Measurements from ENCODE around the gene PTGS2. TPM values are rescaled to one million over a fixed set of nuclear protein-coding genes. Genes with fewer than 3 reads are reported as not detected.
A peak's percentile ranks its signal among the peaks of the same experiment; 100 is the strongest.

PTGS2 gene
- polyA plus RNA-seq (2013, experiment 1 of 2) = 0.41 TPM
- polyA plus RNA-seq (2013, experiment 2 of 2) = 0.31 TPM

DNA sequence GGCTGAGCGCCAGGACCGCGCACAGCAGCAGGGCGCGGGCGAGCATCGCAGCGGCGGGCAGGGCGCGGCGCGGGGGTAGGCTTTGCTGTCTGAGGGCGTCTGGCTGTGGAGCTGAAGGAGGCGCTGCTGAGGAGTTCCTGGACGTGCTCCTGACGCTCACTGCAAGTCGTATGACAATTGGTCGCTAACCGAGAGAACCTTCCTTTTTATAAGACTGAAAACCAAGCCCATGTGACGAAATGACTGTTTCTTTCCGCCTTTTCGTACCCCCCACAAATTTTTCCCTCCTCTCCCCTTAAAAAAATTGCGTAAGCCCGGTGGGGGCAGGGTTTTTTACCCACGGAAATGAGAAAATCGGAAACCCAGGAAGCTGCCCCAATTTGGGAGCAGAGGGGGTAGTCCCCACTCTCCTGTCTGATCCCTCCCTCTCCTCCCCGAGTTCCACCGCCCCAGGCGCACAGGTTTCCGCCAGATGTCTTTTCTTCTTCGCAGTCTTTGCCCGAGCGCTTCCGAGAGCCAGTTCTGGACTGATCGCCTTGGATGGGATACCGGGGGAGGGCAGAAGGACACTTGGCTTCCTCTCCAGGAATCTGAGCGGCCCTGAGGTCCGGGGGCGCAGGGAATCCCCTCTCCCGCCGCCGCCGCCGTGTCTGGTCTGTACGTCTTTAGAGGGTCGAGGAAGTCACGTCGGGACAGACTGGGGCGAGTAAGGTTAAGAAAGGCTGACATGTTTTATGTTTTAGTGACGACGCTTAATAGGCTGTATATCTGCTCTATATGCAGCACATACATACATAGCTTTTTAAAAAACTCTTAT lies at the start of gene PTGS2:
PTGS2 (minus strand) TSS at position 179 of the 817 bp plus-strand sequence; CDS start at position 46, 133 bp downstream.
- no peaks in the 10 kb centered on the region for H3K79me1 ChIP-seq (ENCODE audit: low read length)
- WGBS (ENCODE audit: extremely low coverage, insufficient coverage, low lambda C conversion rate) = no CpG with 5 or more reads among the region's 52 CpGs
- H3K27ac ChIP-seq (ENCODE audit: low read depth, low read length) = peak within 1 kb of the TSS; percentile 63
- H3K27me3 ChIP-seq (ENCODE audit: insufficient read depth, low read length, poor library complexity) = no peaks in the 10 kb centered on the region
- H2AK5ac ChIP-seq (ENCODE audit: low read length) = no peak within 1 kb of the TSS
- no peaks in the 10 kb centered on the region for H3K4me1 ChIP-seq (ENCODE audit: control insufficient read depth, low read depth, low read length)
- no peak within 1 kb of the TSS for H4K5ac ChIP-seq (ENCODE audit: low read length)
- H3K79me2 ChIP-seq (ENCODE audit: control insufficient read depth, insufficient read depth, low read length) = no peaks in the 10 kb centered on the region
- H2BK120ac ChIP-seq (ENCODE audit: low read depth, low read length) = no peak within 1 kb of the TSS
- H3K23ac ChIP-seq (ENCODE audit: low read length) = no peak within 1 kb of the TSS
- peak within 1 kb of the TSS; percentile 76 for H3K9ac ChIP-seq (ENCODE audit: low read length)
- peak within 1 kb of the TSS; percentile 87 for H3K56ac ChIP-seq (ENCODE audit: low read length)
- no peak within 1 kb of the TSS for H2BK5ac ChIP-seq (ENCODE audit: low read length)
- peak within 1 kb of the TSS; percentile 62 for H3K4me3 ChIP-seq (ENCODE audit: low read length)
- peak within 1 kb of the TSS; percentile 1 for H3K4ac ChIP-seq (ENCODE audit: low read depth, low read length)
- H3K18ac ChIP-seq (ENCODE audit: low read length) = peak within 1 kb of the TSS; percentile 86
- H2BK15ac ChIP-seq (replicated peaks; ENCODE audit: low read depth) = no peak within 1 kb of the TSS
- H4K8ac ChIP-seq (ENCODE audit: low read depth, low read length) = peak within 1 kb of the TSS; percentile 87
- H3K36me3 ChIP-seq (ENCODE audit: control insufficient read depth, insufficient read depth, low read length) = no peaks in the 10 kb centered on the region
- peak within 1 kb of the TSS; percentile 72 for H3K4me2 ChIP-seq (ENCODE audit: low read length)
- peak; percentile 96 for DNase-seq

DNA sequence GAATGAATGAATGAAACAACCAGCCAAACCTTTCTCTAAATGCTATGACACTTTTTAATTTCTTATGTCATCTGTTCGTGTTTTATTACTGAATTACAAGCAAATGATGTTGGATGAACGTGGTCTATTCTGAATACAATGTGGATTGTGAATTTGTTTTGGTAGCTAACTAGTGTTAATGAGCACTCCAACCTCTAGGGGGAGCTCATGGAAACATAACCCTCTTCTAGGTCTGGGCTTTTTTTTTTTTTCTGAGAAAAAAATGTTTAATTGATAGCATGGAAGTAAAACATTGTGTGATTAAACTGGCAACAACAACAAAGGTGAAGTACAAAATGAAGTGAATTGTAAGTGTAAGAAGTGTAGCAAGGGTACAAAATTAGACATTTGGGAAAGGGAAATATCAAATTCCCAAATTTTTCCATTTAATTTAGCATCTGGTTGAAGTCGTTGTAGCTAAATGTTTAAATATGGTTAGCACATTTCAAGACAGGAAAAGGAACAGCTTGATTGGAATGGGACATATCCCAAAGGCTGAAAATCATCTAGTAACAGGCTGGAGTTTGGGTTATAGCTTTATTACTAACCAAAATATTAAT lies 42.6 kb upstream of the PTGS2 start:
- Histone ChIP-seq H2BK120ac (ENCODE audit: low read depth, low read length) (no peak overlapping the region), H3K4me1 (ENCODE audit: control insufficient read depth, low read depth, low read length) (no peaks in the 10 kb centered on the region), H2BK5ac (ENCODE audit: low read length) (no peak overlapping the region), H3K4me2 (ENCODE audit: low read length) (no peak overlapping the region), H3K23ac (ENCODE audit: low read length) (no peak overlapping the region), H3K79me1 (ENCODE audit: low read length) (no peaks in the 10 kb centered on the region), H3K56ac (ENCODE audit: low read length) (no peak overlapping the region), H4K8ac (ENCODE audit: low read depth, low read length) (no peak overlapping the region), H3K4ac (ENCODE audit: low read depth, low read length) (no peak overlapping the region), H3K27me3 (ENCODE audit: insufficient read depth, low read length, poor library complexity) (no peaks in the 10 kb centered on the region), H3K9ac (ENCODE audit: low read length) (no peak overlapping the region), H2AK5ac (ENCODE audit: low read length) (no peak overlapping the region), H3K36me3 (ENCODE audit: control insufficient read depth, insufficient read depth, low read length) (no peaks in the 10 kb centered on the region), H3K4me3 (ENCODE audit: low read length) (no peak overlapping the region), H3K27ac (ENCODE audit: low read depth, low read length) (no peak overlapping the region), H3K18ac (ENCODE audit: low read length) (no peak overlapping the region), H4K5ac (ENCODE audit: low read length) (no peak overlapping the region), H2BK15ac (replicated peaks; ENCODE audit: low read depth) (no peak overlapping the region), H3K79me2 (ENCODE audit: control insufficient read depth, insufficient read depth, low read length) (no peaks in the 10 kb centered on the region)
- WGBS (ENCODE audit: extremely low coverage, insufficient coverage, low lambda C conversion rate) = no CpG with 5 or more reads among the region's 3 CpGs
- peak; percentile 62 for DNase-seq

DNA sequence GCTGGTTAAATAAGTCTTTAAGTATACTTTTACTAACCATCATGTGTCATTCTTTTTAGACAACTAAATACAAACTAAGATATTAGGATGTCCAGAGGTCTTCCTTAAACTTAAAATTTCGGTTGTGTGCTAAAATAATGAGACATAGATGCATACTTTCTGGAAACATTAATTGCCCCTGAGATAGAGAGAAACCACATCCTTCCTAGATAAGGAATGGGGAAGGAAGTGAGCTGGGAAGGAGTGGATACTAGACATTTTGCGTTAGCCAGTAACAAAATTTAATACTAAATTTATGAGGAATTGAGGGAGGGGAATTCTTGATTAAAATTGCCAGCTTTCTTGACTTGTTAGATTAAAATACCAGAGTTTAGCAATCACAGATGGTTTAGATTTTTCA lies 37.1 kb upstream of the PTGS2 start:
- no peak overlapping the region for H3K27ac ChIP-seq (ENCODE audit: low read depth, low read length)
- no peak overlapping the region for H3K9ac ChIP-seq (ENCODE audit: low read length)
- H3K18ac ChIP-seq (ENCODE audit: low read length) = no peak overlapping the region
- H3K79me2 ChIP-seq (ENCODE audit: control insufficient read depth, insufficient read depth, low read length) = no peaks in the 10 kb centered on the region
- no peak overlapping the region for H2BK5ac ChIP-seq (ENCODE audit: low read length)
- H3K4me1 ChIP-seq (ENCODE audit: control insufficient read depth, low read depth, low read length) = no peaks in the 10 kb centered on the region
- no peaks in the 10 kb centered on the region for H3K36me3 ChIP-seq (ENCODE audit: control insufficient read depth, insufficient read depth, low read length)
- no peaks in the 10 kb centered on the region for H3K79me1 ChIP-seq (ENCODE audit: low read length)
- H4K5ac ChIP-seq (ENCODE audit: low read length) = no peak overlapping the region
- no peak overlapping the region for H2BK15ac ChIP-seq (replicated peaks; ENCODE audit: low read depth)
- H3K4me3 ChIP-seq (ENCODE audit: low read length) = no peak overlapping the region
- no CpG with 5 or more reads among the region's 2 CpGs for WGBS (ENCODE audit: extremely low coverage, insufficient coverage, low lambda C conversion rate)
- no peak overlapping the region for H2BK120ac ChIP-seq (ENCODE audit: low read depth, low read length)
- H3K56ac ChIP-seq (ENCODE audit: low read length) = no peak overlapping the region
- no peaks in the 10 kb centered on the region for H3K27me3 ChIP-seq (ENCODE audit: insufficient read depth, low read length, poor library complexity)
- H3K4me2 ChIP-seq (ENCODE audit: low read length) = no peak overlapping the region
- H3K4ac ChIP-seq (ENCODE audit: low read depth, low read length) = no peak overlapping the region
- H4K8ac ChIP-seq (ENCODE audit: low read depth, low read length) = no peak overlapping the region
- no peak overlapping the region for H3K23ac ChIP-seq (ENCODE audit: low read length)
- no peak for DNase-seq
- H2AK5ac ChIP-seq (ENCODE audit: low read length) = no peak overlapping the region

DNA sequence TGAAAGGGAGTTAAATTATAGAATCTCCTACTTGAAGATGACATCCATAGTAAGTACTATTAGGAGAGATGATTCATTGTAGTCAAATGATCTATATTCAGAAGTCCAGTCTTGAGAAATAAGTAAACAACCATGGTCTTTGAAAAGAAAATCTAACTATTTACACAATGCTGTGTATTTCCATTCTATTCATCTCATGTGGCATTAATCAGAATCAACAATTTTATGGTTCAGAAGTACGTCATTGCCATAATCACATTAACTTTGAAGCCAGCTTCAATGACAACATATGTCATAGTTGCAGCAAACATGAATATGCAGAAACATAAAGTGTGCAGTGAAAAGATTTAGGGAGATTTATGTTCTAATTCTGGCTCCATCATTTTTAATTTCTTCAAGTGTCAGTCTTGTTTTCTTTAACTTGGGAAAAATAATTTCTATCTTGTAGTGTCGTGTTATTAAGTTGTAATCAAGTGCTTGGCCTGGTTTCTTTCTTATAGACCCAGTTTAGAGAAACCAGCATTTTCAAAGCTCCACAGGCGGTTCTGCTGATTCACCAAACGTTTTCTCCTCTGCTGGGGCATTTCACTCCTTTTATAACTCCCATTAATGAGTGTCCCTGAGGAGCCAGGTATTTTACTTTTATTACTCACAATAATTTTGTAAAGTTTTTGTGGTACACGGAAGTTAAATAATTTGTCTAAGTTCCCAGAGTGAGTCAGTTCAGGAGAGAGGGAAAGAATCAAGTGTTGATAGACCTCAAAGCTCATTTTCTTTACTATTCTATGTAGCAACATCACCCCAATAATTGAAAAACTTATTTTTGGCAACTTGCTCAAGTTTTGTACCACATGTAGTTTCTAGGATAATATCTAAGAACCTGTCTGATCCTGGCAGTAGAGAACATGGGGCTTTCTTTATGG lies 35.9 kb upstream of the PTGS2 start:
- no peak overlapping the region for H2BK15ac ChIP-seq (replicated peaks; ENCODE audit: low read depth)
- no peak overlapping the region for H4K5ac ChIP-seq (ENCODE audit: low read length)
- no peak overlapping the region for H3K4me3 ChIP-seq (ENCODE audit: low read length)
- no peak overlapping the region for H3K23ac ChIP-seq (ENCODE audit: low read length)
- H2AK5ac ChIP-seq (ENCODE audit: low read length) = no peak overlapping the region
- H3K9ac ChIP-seq (ENCODE audit: low read length) = no peak overlapping the region
- H3K4me2 ChIP-seq (ENCODE audit: low read length) = no peak overlapping the region
- no CpG with 5 or more reads among the region's 5 CpGs for WGBS (ENCODE audit: extremely low coverage, insufficient coverage, low lambda C conversion rate)
- H2BK5ac ChIP-seq (ENCODE audit: low read length) = no peak overlapping the region
- H3K4ac ChIP-seq (ENCODE audit: low read depth, low read length) = no peak overlapping the region
- H3K27ac ChIP-seq (ENCODE audit: low read depth, low read length) = no peak overlapping the region
- no peak for DNase-seq
- no peaks in the 10 kb centered on the region for H3K27me3 ChIP-seq (ENCODE audit: insufficient read depth, low read length, poor library complexity)
- H4K8ac ChIP-seq (ENCODE audit: low read depth, low read length) = no peak overlapping the region
- H3K4me1 ChIP-seq (ENCODE audit: control insufficient read depth, low read depth, low read length) = no peaks in the 10 kb centered on the region
- H3K79me1 ChIP-seq (ENCODE audit: low read length) = no peaks in the 10 kb centered on the region
- H3K56ac ChIP-seq (ENCODE audit: low read length) = no peak overlapping the region
- H3K79me2 ChIP-seq (ENCODE audit: control insufficient read depth, insufficient read depth, low read length) = no peaks in the 10 kb centered on the region
- H3K18ac ChIP-seq (ENCODE audit: low read length) = no peak overlapping the region
- no peaks in the 10 kb centered on the region for H3K36me3 ChIP-seq (ENCODE audit: control insufficient read depth, insufficient read depth, low read length)
- no peak overlapping the region for H2BK120ac ChIP-seq (ENCODE audit: low read depth, low read length)

DNA sequence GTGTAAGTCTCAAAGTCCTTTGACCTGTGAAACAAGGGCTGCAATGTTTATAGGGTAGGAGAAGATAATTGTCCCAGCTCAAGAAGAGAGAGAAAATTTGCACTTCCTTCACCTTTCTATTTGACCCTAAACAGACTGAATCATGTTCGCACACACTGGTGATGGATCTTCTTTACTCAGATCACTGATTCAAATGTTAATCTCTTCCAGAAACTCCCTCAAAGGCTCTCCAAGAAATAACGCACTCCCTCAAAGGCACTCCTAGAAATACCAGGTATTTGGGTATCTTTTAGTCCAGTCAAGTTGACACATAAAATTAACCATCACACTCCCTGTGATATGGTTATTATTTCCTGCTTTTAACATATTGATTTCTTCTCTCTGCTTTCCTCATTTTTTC lies 30.5 kb upstream of the PTGS2 start:
- H3K4me3 ChIP-seq (ENCODE audit: low read length) = no peak overlapping the region
- no peak overlapping the region for H2BK5ac ChIP-seq (ENCODE audit: low read length)
- H3K36me3 ChIP-seq (ENCODE audit: control insufficient read depth, insufficient read depth, low read length) = no peaks in the 10 kb centered on the region
- H3K4me2 ChIP-seq (ENCODE audit: low read length) = no peak overlapping the region
- no peak overlapping the region for H3K27ac ChIP-seq (ENCODE audit: low read depth, low read length)
- no peak overlapping the region for H4K5ac ChIP-seq (ENCODE audit: low read length)
- WGBS (ENCODE audit: extremely low coverage, insufficient coverage, low lambda C conversion rate) = no CpG with 5 or more reads among the region's 2 CpGs
- no peaks in the 10 kb centered on the region for H3K79me2 ChIP-seq (ENCODE audit: control insufficient read depth, insufficient read depth, low read length)
- no peaks in the 10 kb centered on the region for H3K27me3 ChIP-seq (ENCODE audit: insufficient read depth, low read length, poor library complexity)
- no peak overlapping the region for H2AK5ac ChIP-seq (ENCODE audit: low read length)
- H3K9ac ChIP-seq (ENCODE audit: low read length) = no peak overlapping the region
- H3K56ac ChIP-seq (ENCODE audit: low read length) = no peak overlapping the region
- H2BK15ac ChIP-seq (replicated peaks; ENCODE audit: low read depth) = no peak overlapping the region
- no peak overlapping the region for H4K8ac ChIP-seq (ENCODE audit: low read depth, low read length)
- H3K18ac ChIP-seq (ENCODE audit: low read length) = no peak overlapping the region
- H3K23ac ChIP-seq (ENCODE audit: low read length) = no peak overlapping the region
- H3K4ac ChIP-seq (ENCODE audit: low read depth, low read length) = no peak overlapping the region
- no peaks in the 10 kb centered on the region for H3K79me1 ChIP-seq (ENCODE audit: low read length)
- H2BK120ac ChIP-seq (ENCODE audit: low read depth, low read length) = no peak overlapping the region
- no peaks in the 10 kb centered on the region for H3K4me1 ChIP-seq (ENCODE audit: control insufficient read depth, low read depth, low read length)
- DNase-seq = no peak

All from mesendoderm (in vitro differentiated cells).